ENCODE results near the gene FADS6.
"Not testable (repeated sequence)": the region's sequence is repeated elsewhere in the genome, so short reads cannot be mapped to it uniquely, and the experiment has no call there.

FADS6 gene

GRCh38 chr17:74873037-74873873 is 20.2 kb downstream of the FADS6 start:
- peak overlapping the region; percentile 60 for H3K9ac ChIP-seq (ENCODE audit: low read depth, low read length)
- H3K9me3 ChIP-seq (ENCODE audit: control insufficient read depth, insufficient read depth, low read length) = no peaks in the 10 kb centered on the region
- H3K36me3 ChIP-seq (ENCODE audit: insufficient read depth, low read length) = no peaks in the 10 kb centered on the region; the same call in 1 of the 2 replicates
- peaks cover 9% of the 10 kb centered on the region for H3K4me1 ChIP-seq (ENCODE audit: insufficient read depth, low read length)

- Histone ChIP-seq H3K4me1 (ENCODE audit: insufficient read depth, low read length) (peaks cover 9% of the 10 kb centered on the region), H3K36me3 (ENCODE audit: insufficient read depth, low read length) (no peaks in the 10 kb centered on the region; the same call in 1 of the 2 replicates), H3K9me3 (ENCODE audit: control insufficient read depth, insufficient read depth, low read length) (no peaks in the 10 kb centered on the region), H3K9ac (ENCODE audit: low read depth, low read length) (peak within 1 kb of the TSS; percentile 90)
Measured at GRCh38 chr17:74872313-74873036, 21.0 kb downstream of the FADS6 start, which contains the start of gene FDXR. TSS of gene FDXR (minus strand) at chr17:74872994. CDS start at chr17:74872944, 50 bp downstream.

DNA sequence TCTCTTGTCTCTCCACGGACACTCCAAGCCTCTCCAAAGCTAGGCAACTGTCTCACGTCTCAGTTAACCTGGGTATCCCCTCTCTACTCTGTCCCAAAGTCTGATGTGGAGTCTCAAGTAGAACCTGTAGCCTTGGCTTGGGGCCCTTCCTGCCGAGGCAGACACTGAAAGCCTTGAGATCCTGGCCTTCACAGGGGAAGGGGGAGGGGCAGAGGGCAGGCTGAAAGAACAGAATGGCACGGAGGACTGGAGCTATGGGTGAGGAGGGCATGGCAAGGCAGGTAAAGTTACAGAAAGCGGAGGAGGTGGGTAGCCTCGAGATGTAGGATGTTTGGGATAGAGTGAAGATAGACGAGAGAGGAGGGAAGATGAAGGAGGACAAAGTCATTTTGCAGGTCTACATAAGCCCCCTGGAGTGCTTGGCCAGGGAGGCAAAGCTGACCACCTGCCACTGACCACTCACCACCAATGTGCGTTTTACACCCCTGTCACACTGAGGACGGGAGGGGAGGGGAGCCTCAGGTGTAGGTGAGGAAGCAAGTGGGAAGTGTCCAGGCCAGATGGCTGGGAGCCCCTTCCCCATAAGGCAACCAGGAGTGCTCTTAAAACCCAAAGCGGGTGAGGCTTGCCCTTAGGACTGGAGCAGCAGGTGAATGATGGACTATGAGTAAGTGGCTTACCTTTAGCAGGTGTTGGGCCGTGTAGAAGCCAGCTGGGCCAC is 21.9 kb downstream of the FADS6 start:
- peak overlapping the region; percentile 90; the same call in 1 of the 2 replicates for H3K9ac ChIP-seq (ENCODE audit: low read depth, low read length)
- peaks cover 9% of the 10 kb centered on the region for H3K4me1 ChIP-seq (ENCODE audit: insufficient read depth, low read length)
- no peaks in the 10 kb centered on the region; the same call in 1 of the 2 replicates for H3K36me3 ChIP-seq (ENCODE audit: insufficient read depth, low read length)
- H3K9me3 ChIP-seq (ENCODE audit: control insufficient read depth, insufficient read depth, low read length) = no peaks in the 10 kb centered on the region

DNA sequence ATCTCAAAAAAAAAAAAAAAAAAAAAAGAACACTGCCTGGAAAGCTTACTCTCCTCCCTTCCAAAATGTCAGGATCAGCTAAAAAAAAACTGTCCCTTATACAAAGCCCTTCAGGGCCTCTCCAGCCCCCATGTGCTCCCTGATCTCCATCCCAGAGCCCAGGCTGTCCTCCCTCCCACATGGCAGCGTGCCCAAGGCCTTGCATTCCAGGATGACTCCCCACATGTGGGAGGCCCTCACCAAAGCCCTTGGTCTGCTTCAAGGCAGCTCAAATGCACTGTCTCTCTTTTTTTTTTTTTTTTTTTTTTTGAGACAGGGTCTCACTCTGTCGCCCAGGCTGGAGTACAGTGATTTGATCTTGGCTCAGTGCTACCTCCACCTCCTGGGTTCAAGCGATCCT is 22.9 kb downstream of the FADS6 start:
- Histone ChIP-seq H3K4me1 (ENCODE audit: insufficient read depth, low read length) (peaks cover 4% of the 10 kb centered on the region; the same call in 1 of the 2 replicates), H3K9me3 (ENCODE audit: control insufficient read depth, insufficient read depth, low read length) (no peaks in the 10 kb centered on the region), H3K9ac (ENCODE audit: low read depth, low read length) (no peak overlapping the region), H3K36me3 (ENCODE audit: insufficient read depth, low read length) (no peaks in the 10 kb centered on the region; the same call in 1 of the 2 replicates)

DNA sequence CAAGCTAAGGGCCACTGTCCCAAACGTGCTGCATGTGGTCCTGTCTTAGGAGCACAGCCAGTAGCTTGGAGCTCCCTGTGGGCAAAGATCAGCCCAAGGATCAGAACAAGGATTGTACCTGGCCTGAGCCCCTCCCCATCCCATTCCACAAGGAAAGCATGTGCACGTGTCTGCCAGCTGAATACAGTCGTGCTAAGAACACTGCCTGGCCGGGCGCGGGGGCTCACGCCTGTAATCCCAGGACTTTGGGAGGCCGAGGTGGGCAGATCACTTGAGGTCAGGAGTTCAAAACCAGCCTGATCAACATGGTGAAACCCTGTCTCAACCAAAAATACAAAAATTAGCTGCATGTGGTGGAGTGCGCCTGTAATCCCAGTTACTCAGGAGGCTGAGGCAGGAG is 23.4 kb downstream of the FADS6 start:
- not testable (repeated sequence) for H3K9me3 ChIP-seq (ENCODE audit: control insufficient read depth, insufficient read depth, low read length); H3K4me1 ChIP-seq (ENCODE audit: insufficient read depth, low read length); H3K9ac ChIP-seq (ENCODE audit: low read depth, low read length); H3K36me3 ChIP-seq (ENCODE audit: insufficient read depth, low read length)

- peaks cover 2% of the 10 kb centered on the region; the same call in 1 of the 2 replicates for H3K36me3 ChIP-seq (ENCODE audit: insufficient read depth, low read length)
- no peak overlapping the region for H3K9ac ChIP-seq (ENCODE audit: low read depth, low read length)
Measured at GRCh38 chr17:74868908-74869255, 24.6 kb downstream of the FADS6 start.

GRCh38 chr17:74868251-74868907 is 25.1 kb downstream of the FADS6 start:
- peaks cover 3% of the 10 kb centered on the region; the same call in 1 of the 2 replicates for H3K36me3 ChIP-seq (ENCODE audit: insufficient read depth, low read length)
- no peak overlapping the region for H3K9ac ChIP-seq (ENCODE audit: low read depth, low read length)
- no peaks in the 10 kb centered on the region for H3K9me3 ChIP-seq (ENCODE audit: control insufficient read depth, insufficient read depth, low read length)
- 0 out of 2 replicates have a peak, but pooled peaks cover 3% of the 10 kb centered on the region for H3K4me1 ChIP-seq (ENCODE audit: insufficient read depth, low read length)

More at GRCh38 chr17:74868908-74869255, 24.6 kb downstream of the FADS6 start:
- Histone ChIP-seq H3K9me3 (ENCODE audit: control insufficient read depth, insufficient read depth, low read length) (no peaks in the 10 kb centered on the region), H3K4me1 (ENCODE audit: insufficient read depth, low read length) (peaks cover 4% of the 10 kb centered on the region; the same call in 1 of the 2 replicates)

DNA sequence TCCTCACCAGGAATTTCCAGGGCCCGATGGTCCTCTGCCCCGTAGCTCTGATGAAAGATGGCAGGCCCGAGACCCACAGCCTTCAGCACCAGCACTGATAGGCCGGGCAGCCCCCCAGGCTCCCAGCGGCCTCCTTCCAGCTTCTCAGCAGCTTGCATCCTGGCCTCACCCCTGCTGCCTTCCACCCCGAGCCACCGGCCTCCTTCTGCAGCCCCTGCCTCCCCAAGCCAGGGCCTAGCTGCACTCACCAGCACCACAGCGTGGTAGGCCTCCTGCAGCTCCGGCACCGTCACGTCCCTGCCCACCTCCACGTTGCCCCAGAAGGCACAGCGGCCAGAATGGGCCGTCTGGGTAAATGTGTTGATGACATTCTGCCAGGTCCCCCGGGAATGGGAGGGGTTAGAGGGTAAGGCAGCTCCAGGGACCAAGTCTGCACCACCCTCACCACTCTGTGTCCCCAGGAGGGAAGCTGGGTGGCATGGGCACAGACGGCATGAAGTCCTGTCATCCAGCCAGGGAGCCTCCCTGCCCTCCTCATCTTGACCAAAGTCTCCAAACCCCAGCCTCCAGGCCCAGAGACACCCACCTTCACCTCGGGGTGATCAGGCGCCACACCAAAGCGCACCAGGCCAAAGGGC is 27.1 kb downstream of the FADS6 start:
- Histone ChIP-seq H3K4me1 (ENCODE audit: insufficient read depth, low read length) (peaks cover 9% of the 10 kb centered on the region; the same call in 1 of the 2 replicates), H3K9me3 (ENCODE audit: control insufficient read depth, insufficient read depth, low read length) (no peaks in the 10 kb centered on the region), H3K9ac (ENCODE audit: low read depth, low read length) (no peak overlapping the region), H3K36me3 (ENCODE audit: insufficient read depth, low read length) (peaks cover 3% of the 10 kb centered on the region; the same call in 1 of the 2 replicates)

- Histone ChIP-seq H3K36me3 (ENCODE audit: insufficient read depth, low read length) (peaks cover 3% of the 10 kb centered on the region; the same call in 1 of the 2 replicates), H3K4me1 (ENCODE audit: insufficient read depth, low read length) (peaks cover 9% of the 10 kb centered on the region; the same call in 1 of the 2 replicates)
Measured at GRCh38 chr17:74865504-74866197, 27.8 kb downstream of the FADS6 start.

DNA sequence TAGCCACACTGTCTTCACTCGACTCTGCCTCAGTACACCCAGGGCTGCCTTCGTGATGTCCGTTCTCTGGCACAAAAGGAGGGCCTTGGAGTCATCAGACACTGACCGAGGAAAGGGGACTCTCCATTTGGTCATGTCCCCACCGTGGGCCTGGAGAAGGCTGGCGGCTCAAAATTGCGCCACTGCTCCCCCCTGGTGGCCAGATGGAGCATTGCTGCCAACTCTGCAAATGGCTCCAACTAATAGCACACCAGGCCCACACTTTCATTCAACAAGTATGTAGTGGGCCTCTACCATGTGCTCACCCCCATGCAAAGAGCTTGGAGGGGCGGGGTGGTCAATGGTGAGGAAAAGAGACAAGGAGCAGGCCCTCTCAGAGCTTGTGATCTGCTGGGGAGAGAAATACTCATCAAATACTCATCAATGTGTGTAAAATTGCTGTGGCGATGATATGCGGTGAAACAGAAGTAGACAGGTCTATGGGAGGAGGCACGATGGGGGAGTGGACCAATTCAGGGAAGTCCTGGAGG is 28.5 kb downstream of the FADS6 start:
- Histone ChIP-seq H3K36me3 (ENCODE audit: insufficient read depth, low read length) (peaks cover 3% of the 10 kb centered on the region; the same call in 1 of the 2 replicates), H3K9ac (ENCODE audit: low read depth, low read length) (no peak overlapping the region), H3K9me3 (ENCODE audit: control insufficient read depth, insufficient read depth, low read length) (no peaks in the 10 kb centered on the region), H3K4me1 (ENCODE audit: insufficient read depth, low read length) (peaks cover 9% of the 10 kb centered on the region; the same call in 1 of the 2 replicates)

More at GRCh38 chr17:74865504-74866197, 27.8 kb downstream of the FADS6 start:
- H3K9ac ChIP-seq (ENCODE audit: low read depth, low read length) = no peak overlapping the region
- no peaks in the 10 kb centered on the region for H3K9me3 ChIP-seq (ENCODE audit: control insufficient read depth, insufficient read depth, low read length)

GRCh38 chr17:74864297-74864865 is 29.1 kb downstream of the FADS6 start:
- Histone ChIP-seq H3K9me3 (ENCODE audit: control insufficient read depth, insufficient read depth, low read length) (no peaks in the 10 kb centered on the region), H3K36me3 (ENCODE audit: insufficient read depth, low read length) (peaks cover 3% of the 10 kb centered on the region; the same call in 1 of the 2 replicates), H3K9ac (ENCODE audit: low read depth, low read length) (no peak overlapping the region), H3K4me1 (ENCODE audit: insufficient read depth, low read length) (peaks cover 9% of the 10 kb centered on the region; the same call in 1 of the 2 replicates)

All from ES-I3 (cell line).